ENCODE results near the gene MCM3. TPM values are rescaled to one million over a fixed set of nuclear protein-coding genes. Genes with fewer than 3 reads are reported as not detected.

MCM3 gene
- total and polyA plus RNA-seq, 2 of the 4 experiments (the other 2 are of a cell fraction) = 54.6 to 66.5 TPM

GRCh38 chr6:52324189-52324588 lies 39.6 kb upstream of the MCM3 start:
- DNase-seq = no peak
- no peak overlapping the region for H3K9ac ChIP-seq (ENCODE audit: low read depth, low read length)
- no CpG with 5 or more reads among the region's 6 CpGs for WGBS, 2 experiments (ENCODE audit: extremely low coverage in 2 of 2, insufficient read length in 1 of 2)
- ATAC-seq (ENCODE audit: low read depth) = no peak
- H2AK5ac ChIP-seq (ENCODE audit: low read depth, low read length) = no peak overlapping the region
- in situ Hi-C loops (cut with MboI; ENCODE audit: low sequenced_read_pairs) (no loop called here), dilution Hi-C loops (cut with HindIII; ENCODE audit: low sequenced_read_pairs, unreplicated experiment) (no loop called here), intact Hi-C loops (cut with micrococcal nuclease) (no loop called here)
- no peak overlapping the region for H2BK20ac ChIP-seq (ENCODE audit: low read depth, low read length)
- no peak overlapping the region for H2BK5ac ChIP-seq (ENCODE audit: low read depth, low read length, poor library complexity, severe bottlenecking)
- no peaks in the 10 kb centered on the region for H3K36me3 ChIP-seq (ENCODE audit: control insufficient read depth, insufficient read depth, low read length)
- H3K14ac ChIP-seq (replicated peaks; ENCODE audit: low read depth, low read length) = no peak overlapping the region
- H3K18ac ChIP-seq (ENCODE audit: low read depth, low read length) = no peak overlapping the region
- no peaks in the 10 kb centered on the region for H3K79me1 ChIP-seq (ENCODE audit: low read depth in 1 of 2, low read length in 2 of 2)
- H3K4ac ChIP-seq (ENCODE audit: low read depth, low read length) = no peak overlapping the region
- no peak overlapping the region for H2AFZ ChIP-seq (replicated peaks; ENCODE audit: low read length, poor library complexity)
- no peaks in the 10 kb centered on the region for H4K20me1 ChIP-seq (ENCODE audit: insufficient read depth, low read length)
- no peak overlapping the region for H3K27ac ChIP-seq (ENCODE audit: insufficient read depth, low read length)
- H3K9me1 ChIP-seq (ENCODE audit: insufficient read depth, low read length) = no peaks in the 10 kb centered on the region
- TF ChIP-seq CTCF (conservative IDR thresholded peaks at IDR 0.05; ENCODE audit: low read depth, low read length) (no peak), MAZ (IDR thresholded peaks at IDR 0.05; ENCODE audit: borderline replicate concordance, low read depth, low read length) (no peak), USF2 (IDR thresholded peaks at IDR 0.05; ENCODE audit: low read depth, low read length) (no peak), RCOR1 (IDR thresholded peaks at IDR 0.05; ENCODE audit: insufficient replicate concordance, low read length) (no peak), NFE2L2 (IDR thresholded peaks at IDR 0.05; ENCODE audit: low read depth, low read length) (no peak), BHLHE40 (IDR thresholded peaks at IDR 0.05; ENCODE audit: low read depth, low read length) (no peak), CHD1 (IDR thresholded peaks at IDR 0.05; ENCODE audit: low read depth, low read length) (no peak), MAFK (IDR thresholded peaks at IDR 0.05; ENCODE audit: low read depth, low read length) (no peak), MXI1 (IDR thresholded peaks at IDR 0.05; ENCODE audit: borderline replicate concordance, low read depth, low read length) (no peak), CEBPB (IDR thresholded peaks at IDR 0.05; ENCODE audit: low read depth, low read length) (no peak), ELK1 (IDR thresholded peaks at IDR 0.05; ENCODE audit: borderline replicate concordance, low read depth, low read length) (no peak), SMC3 (IDR thresholded peaks at IDR 0.05; ENCODE audit: low read depth, low read length) (no peak), POLR2A (IDR thresholded peaks at IDR 0.05; ENCODE audit: low read depth, low read length) (no peak), RAD21 (IDR thresholded peaks at IDR 0.05; ENCODE audit: low read length) (no peak), FOS (IDR thresholded peaks at IDR 0.05; ENCODE audit: low read depth, low read length) (no peak), RFX5 (IDR thresholded peaks at IDR 0.05; ENCODE audit: low read depth, low read length) (no peak)
- H4K91ac ChIP-seq (ENCODE audit: insufficient read depth, low read depth, low read length) = no peak overlapping the region
- H3K4me2 ChIP-seq (ENCODE audit: low read depth, low read length) = no peak overlapping the region
- BruUV-seq (replicated peaks) = no TSS peak
- ChIA-PET POLR2A (ENCODE audit: unreplicated experiment) (no interaction called here), CTCF (no interaction called here)
- no peak overlapping the region for H4K5ac ChIP-seq (ENCODE audit: low read depth, low read length)
- H2BK120ac ChIP-seq (ENCODE audit: low read depth, low read length) = no peak overlapping the region
- no peak overlapping the region for H3K56ac ChIP-seq (ENCODE audit: extremely low read depth, insufficient read depth, low read length)
- H3K4me3 ChIP-seq (ENCODE audit: insufficient read depth, low read depth, low read length) = no peak overlapping the region
- no peaks in the 10 kb centered on the region; the same call in 1 of the 2 replicates for H3K4me1 ChIP-seq (ENCODE audit: control insufficient read depth, insufficient read depth, low read length)
- H3K9me3 ChIP-seq (ENCODE audit: control insufficient read depth, insufficient read depth, low read length) = no peaks in the 10 kb centered on the region
- H3K23ac ChIP-seq (ENCODE audit: low read depth, low read length) = no peak overlapping the region
- H2BK15ac ChIP-seq (ENCODE audit: low read depth, low read length) = no peak overlapping the region
- H2AK9ac ChIP-seq (replicated peaks; ENCODE audit: low read depth, low read length, poor library complexity) = no peak overlapping the region
- H4K8ac ChIP-seq (ENCODE audit: low read depth in 2 of 2, low read length in 2 of 2) = no peak overlapping the region
- H3K27me3 ChIP-seq (ENCODE audit: control insufficient read depth, insufficient read depth, low read length) = peaks cover 21% of the 10 kb centered on the region

Measured in IMR-90 (cell line).